GM19099 (cell line): ENCODE data around the gene C12orf43.

ENCODE experiments used
- POLR2A ChIP-seq: IDR thresholded peaks from 3 replicates; pipeline ENCODE4 v1.6.1; 2011; ENCODE audit warnings: low read depth; ENCODE audit not compliant: insufficient read length; ENCODE audit errors: extremely low read depth

Gene C12orf43

GRCh38 chr12:121015825-121016766, at the start of gene C12orf43:
C12orf43 (minus strand) TSS chr12:121016487; CDS start chr12:121016474, 13 bp downstream.
- TF ChIP-seq POLR2A = peak; percentile 72

GRCh38 chr12:121065345-121065744, 49.1 kb upstream of the C12orf43 start:
- TF ChIP-seq POLR2A = no peak

GRCh38 chr12:121064116-121064515, 47.8 kb upstream of the C12orf43 start:
- TF ChIP-seq POLR2A = no peak

GRCh38 chr12:121062391-121063045, 46.2 kb upstream of the C12orf43 start:
- TF ChIP-seq POLR2A = no peak

- no peak for TF ChIP-seq POLR2A
These were observed 45.5 kb upstream of the C12orf43 start for GRCh38 chr12:121061831-121062230.

GRCh38 chr12:121060149-121061001, 44.1 kb upstream of the C12orf43 start:
- TF ChIP-seq POLR2A = peak; percentile 43

GRCh38 chr12:121059031-121059898, 43.0 kb upstream of the C12orf43 start:
- TF ChIP-seq POLR2A = no peak

- TF ChIP-seq POLR2A = no peak
These were observed 41.5 kb upstream of the C12orf43 start for GRCh38 chr12:121057794-121058193.

- no peak for TF ChIP-seq POLR2A
These were observed 37.4 kb upstream of the C12orf43 start for GRCh38 chr12:121053706-121054105.

- no peak for TF ChIP-seq POLR2A
These were observed 34.4 kb upstream of the C12orf43 start for GRCh38 chr12:121050725-121051124.

GRCh38 chr12:121048442-121048841, 32.2 kb upstream of the C12orf43 start:
- TF ChIP-seq POLR2A = no peak

GRCh38 chr12:121043067-121043466, 26.8 kb upstream of the C12orf43 start:
- no peak for TF ChIP-seq POLR2A

GRCh38 chr12:121038861-121039668, 22.8 kb upstream of the C12orf43 start, which contains the start of gene OASL:
OASL (minus strand) TSS chr12:121039246; CDS start chr12:121038971, 275 bp downstream.
- TF ChIP-seq POLR2A = peak; percentile 87
